COLO668 (cell line): Measurements from ENCODE around the gene SLC2A2.
"Not testable (repeated sequence)": the region's sequence is repeated elsewhere in the genome, so short reads cannot be mapped to it uniquely, and the experiment has no call there.

Source experiments
- DNase-seq: peaks from one replicate; lab custom pipeline; 2025; ENCODE audit not compliant: unreplicated experiment; lab: John Stamatoyannopoulos, UW

SLC2A2 gene

GRCh38 chr3:170989100-170989648, 37.3 kb downstream of the SLC2A2 start:
- DNase-seq: no peak

- DNase-seq: no peak
Measured at GRCh38 chr3:170988378-170988777, 38.1 kb downstream of the SLC2A2 start.

- no peak for DNase-seq
Measured at GRCh38 chr3:170985304-170985703, 41.2 kb downstream of the SLC2A2 start.

- DNase-seq: no peak
Measured at GRCh38 chr3:170982733-170983132, 43.8 kb downstream of the SLC2A2 start.

GRCh38 chr3:170980399-170980798, 46.1 kb downstream of the SLC2A2 start:
- no peak for DNase-seq

- no peak for DNase-seq
Measured at GRCh38 chr3:170977949-170978745, 48.4 kb downstream of the SLC2A2 start.

- no peak for DNase-seq
Measured at GRCh38 chr3:170976190-170976519, 50.4 kb downstream of the SLC2A2 start.

- no peak for DNase-seq
Measured at GRCh38 chr3:170975283-170976189, 51.0 kb downstream of the SLC2A2 start.

GRCh38 chr3:170974872-170975271, 51.6 kb downstream of the SLC2A2 start:
- DNase-seq: no peak

GRCh38 chr3:170972917-170973316, 53.6 kb downstream of the SLC2A2 start:
- DNase-seq: not testable (repeated sequence)

GRCh38 chr3:170967126-170967525, 59.4 kb downstream of the SLC2A2 start:
- no peak for DNase-seq

GRCh38 chr3:170966495-170966894, 60.0 kb downstream of the SLC2A2 start:
- no peak for DNase-seq

GRCh38 chr3:170962411-170962810, 64.1 kb downstream of the SLC2A2 start:
- DNase-seq: no peak

GRCh38 chr3:170961616-170962400, 64.7 kb downstream of the SLC2A2 start:
- DNase-seq: peak; percentile 2

- no peak for DNase-seq
Measured at GRCh38 chr3:170959457-170959856, 67.1 kb downstream of the SLC2A2 start.

- DNase-seq: no peak
Measured at GRCh38 chr3:170956647-170957046, 69.9 kb downstream of the SLC2A2 start.

GRCh38 chr3:170953736-170954135, 72.8 kb downstream of the SLC2A2 start:
- DNase-seq: no peak

- DNase-seq: no peak
Measured at GRCh38 chr3:170953229-170953628, 73.3 kb downstream of the SLC2A2 start.

GRCh38 chr3:170949211-170949610, 77.3 kb downstream of the SLC2A2 start:
- no peak for DNase-seq

GRCh38 chr3:170947018-170947769, 79.3 kb downstream of the SLC2A2 start:
- no peak for DNase-seq
